ENCODE results near the gene L1CAM. TPM values are rescaled to one million over a fixed set of nuclear protein-coding genes. Genes with fewer than 3 reads are reported as not detected.

Gene L1CAM
- total RNA-seq, 4 donors from 2014 or later, result 5.2 to 7.1 (median 6.1) TPM

DNA sequence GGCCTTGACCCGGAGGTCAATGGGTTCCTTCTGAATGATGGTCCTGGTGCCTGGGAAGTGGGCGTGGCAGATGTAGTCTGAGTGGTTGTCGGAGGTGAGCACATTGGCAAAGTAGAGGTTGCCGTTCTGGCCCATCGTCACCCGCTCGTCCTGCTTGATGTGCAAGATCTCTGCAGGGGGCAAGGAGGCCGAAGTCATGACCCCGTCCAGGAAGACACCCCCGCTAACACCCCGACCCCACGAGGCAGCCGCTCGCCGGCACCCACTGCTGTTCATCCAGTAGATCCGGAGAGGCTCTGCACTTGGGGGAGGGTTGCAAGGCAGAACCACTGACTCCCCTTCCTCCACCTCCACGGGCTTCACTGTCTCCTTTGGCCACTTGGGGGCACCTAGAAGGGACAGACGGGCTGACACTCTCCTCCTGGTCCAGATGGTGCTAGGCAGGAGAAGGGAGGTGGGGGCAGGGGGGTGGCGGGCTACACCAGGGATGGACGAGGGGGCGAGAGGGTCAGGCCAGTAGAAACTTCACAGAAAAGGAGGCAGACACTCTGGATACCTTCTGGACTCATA, 15.1 kb downstream of the L1CAM start:
- H3K27me3 ChIP-seq, result no peaks in the 10 kb centered on the region
- in situ Hi-C loops (cut with MboI; ENCODE audit: low pct_ligation_motif_present in 1 of 4, low pct_unique_long_range_greater_than_20kb in 1 of 4, low sequenced_read_pairs in 3 of 4), result no loop called here
- H3K4me3 ChIP-seq, result no peak overlapping the region
- intact Hi-C loops (cut with DNase I; ENCODE audit: low total_unique reads), result no loop called here
- WGBS, 2 donors (ENCODE audit: low coverage in 1 of 2), result 60% methylated on average over 21 of the region's 21 CpGs; no CpG with 5 or more reads in 1 of the 2 donors
- H3K36me3 ChIP-seq, result no peaks in the 10 kb centered on the region
- no peak for DNase-seq
- no peaks in the 10 kb centered on the region for H3K9me3 ChIP-seq
- H3K4me1 ChIP-seq, result no peaks in the 10 kb centered on the region
- TF ChIP-seq, protein P1, sequence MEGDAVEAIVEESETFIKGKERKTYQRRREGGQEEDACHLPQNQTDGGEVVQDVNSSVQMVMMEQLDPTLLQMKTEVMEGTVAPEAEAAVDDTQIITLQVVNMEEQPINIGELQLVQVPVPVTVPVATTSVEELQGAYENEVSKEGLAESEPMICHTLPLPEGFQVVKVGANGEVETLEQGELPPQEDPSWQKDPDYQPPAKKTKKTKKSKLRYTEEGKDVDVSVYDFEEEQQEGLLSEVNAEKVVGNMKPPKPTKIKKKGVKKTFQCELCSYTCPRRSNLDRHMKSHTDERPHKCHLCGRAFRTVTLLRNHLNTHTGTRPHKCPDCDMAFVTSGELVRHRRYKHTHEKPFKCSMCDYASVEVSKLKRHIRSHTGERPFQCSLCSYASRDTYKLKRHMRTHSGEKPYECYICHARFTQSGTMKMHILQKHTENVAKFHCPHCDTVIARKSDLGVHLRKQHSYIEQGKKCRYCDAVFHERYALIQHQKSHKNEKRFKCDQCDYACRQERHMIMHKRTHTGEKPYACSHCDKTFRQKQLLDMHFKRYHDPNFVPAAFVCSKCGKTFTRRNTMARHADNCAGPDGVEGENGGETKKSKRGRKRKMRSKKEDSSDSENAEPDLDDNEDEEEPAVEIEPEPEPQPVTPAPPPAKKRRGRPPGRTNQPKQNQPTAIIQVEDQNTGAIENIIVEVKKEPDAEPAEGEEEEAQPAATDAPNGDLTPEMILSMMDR (IDR thresholded peaks at IDR 0.05), result no peak
- TF ChIP-seq POLR2A (IDR thresholded peaks at IDR 0.05) (no peak), EP300 (IDR thresholded peaks at IDR 0.05; ENCODE audit: low read depth) (no peak), POLR2AphosphoS5 (IDR thresholded peaks at IDR 0.05) (no peak)
- H3K27ac ChIP-seq, result no peak overlapping the region

DNA sequence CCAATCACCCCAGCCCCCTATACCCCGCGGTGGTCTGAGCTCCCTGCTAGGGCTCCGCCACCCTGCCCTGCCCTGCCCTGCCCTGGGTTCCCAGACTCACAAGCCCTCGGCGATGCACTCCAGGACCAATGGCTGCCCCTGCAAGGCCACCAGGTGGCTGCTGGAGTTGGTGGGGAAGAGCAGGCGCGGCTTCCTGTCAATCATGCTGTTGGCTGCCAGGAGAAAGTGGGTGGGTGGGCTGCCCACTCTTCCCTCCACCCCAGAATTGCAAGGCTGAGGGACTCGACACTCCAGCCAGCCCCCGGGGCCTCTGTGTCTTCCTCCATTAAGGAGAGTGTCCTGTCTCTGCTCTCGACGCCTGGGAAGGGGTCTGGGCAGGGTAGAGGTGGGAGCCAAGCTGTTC, 15.7 kb downstream of the L1CAM start:
- no peak overlapping the region for H3K27ac ChIP-seq
- in situ Hi-C loops (cut with MboI; ENCODE audit: low pct_ligation_motif_present in 1 of 4, low pct_unique_long_range_greater_than_20kb in 1 of 4, low sequenced_read_pairs in 3 of 4) (no loop called here), intact Hi-C loops (cut with DNase I; ENCODE audit: low total_unique reads) (no loop called here)
- 69% methylated on average over 10 of the region's 11 CpGs; no CpG with 5 or more reads in 1 of the 2 donors for WGBS, 2 donors (ENCODE audit: low coverage in 1 of 2)
- H3K4me1 ChIP-seq, result no peaks in the 10 kb centered on the region
- H3K27me3 ChIP-seq, result no peaks in the 10 kb centered on the region
- DNase-seq, result no peak
- H3K4me3 ChIP-seq, result no peak overlapping the region
- no peaks in the 10 kb centered on the region for H3K36me3 ChIP-seq
- no peaks in the 10 kb centered on the region for H3K9me3 ChIP-seq
- TF ChIP-seq POLR2A (IDR thresholded peaks at IDR 0.05) (no peak), POLR2AphosphoS5 (IDR thresholded peaks at IDR 0.05) (no peak), EP300 (IDR thresholded peaks at IDR 0.05; ENCODE audit: low read depth) (no peak)
- TF ChIP-seq, protein P1 (IDR thresholded peaks at IDR 0.05), result no peak

DNA sequence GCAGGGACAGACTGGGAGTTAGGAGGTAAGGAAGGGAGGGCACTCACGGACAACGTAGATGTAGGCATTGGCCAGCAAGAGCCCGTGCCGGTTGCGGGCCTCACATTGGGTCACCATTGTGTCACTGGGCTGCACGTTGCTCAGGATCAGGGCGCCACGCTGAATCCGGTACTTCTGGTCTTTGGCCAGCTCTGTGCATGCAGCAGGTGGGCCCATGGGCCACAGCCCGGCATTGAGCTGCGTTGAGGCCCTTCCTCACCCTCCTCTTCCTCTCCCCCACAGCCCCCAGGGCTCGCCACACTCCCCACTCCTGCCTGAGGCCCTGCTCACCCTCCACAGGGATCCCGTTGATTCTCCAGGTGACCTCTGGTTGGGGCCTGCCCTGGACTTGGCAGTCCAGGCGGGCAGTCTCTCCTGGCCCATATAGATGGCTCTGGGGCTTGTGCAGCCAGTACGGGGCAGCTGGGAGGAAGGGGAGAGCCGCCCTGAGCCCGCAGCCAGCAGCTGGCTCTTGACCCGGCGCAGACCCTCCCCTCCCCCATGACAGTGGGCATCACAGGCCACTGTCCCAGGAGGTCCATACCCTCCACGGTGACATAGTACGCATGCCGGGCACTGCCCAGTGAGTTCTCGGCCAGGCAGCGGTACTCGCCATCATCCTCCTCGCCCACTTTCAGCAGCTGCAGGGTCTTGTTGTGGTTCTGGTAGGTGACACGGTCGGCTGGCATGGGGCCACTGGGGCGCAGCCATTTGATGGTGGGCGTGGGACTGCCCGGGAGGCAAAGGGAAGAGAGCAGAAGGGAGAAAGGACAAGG, 16.3 kb downstream of the L1CAM start:
- WGBS, 2 donors (ENCODE audit: low coverage in 1 of 2), result 82% methylated on average over 29 of the region's 31 CpGs; no CpG with 5 or more reads in 1 of the 2 donors
- in situ Hi-C loops (cut with MboI; ENCODE audit: low pct_ligation_motif_present in 1 of 4, low pct_unique_long_range_greater_than_20kb in 1 of 4, low sequenced_read_pairs in 3 of 4), result no loop called here
- H3K9me3 ChIP-seq, result no peaks in the 10 kb centered on the region

More for the DNA sequence above, 16.3 kb downstream of the L1CAM start:
- no peak for TF ChIP-seq POLR2A (IDR thresholded peaks at IDR 0.05)
- TF ChIP-seq EP300 (IDR thresholded peaks at IDR 0.05; ENCODE audit: low read depth), result no peak
- TF ChIP-seq, protein P1 (IDR thresholded peaks at IDR 0.05), result no peak
- TF ChIP-seq POLR2AphosphoS5 (IDR thresholded peaks at IDR 0.05), result no peak
- Histone ChIP-seq H3K27ac (no peak overlapping the region), H3K4me1 (no peaks in the 10 kb centered on the region), H3K4me3 (no peak overlapping the region), H3K27me3 (no peaks in the 10 kb centered on the region), H3K36me3 (no peaks in the 10 kb centered on the region)
- intact Hi-C loops (cut with DNase I; ENCODE audit: low total_unique reads), result no loop called here
- DNase-seq, result no peak
